CD14-positive monocyte (primary cell): Measurements from ENCODE around the gene TRPM5. TPM values are rescaled to one million over a fixed set of nuclear protein-coding genes. Genes with fewer than 3 reads are reported as not detected.

ENCODE experiments used
- DNase-seq, 3 donors: peaks; one replicate each; pipeline ENCODE4 v3.0.0-alpha.2; 2011 to 2022
- H2AFZ ChIP-seq: 2 replicates; pipeline ENCODE4 v1.6.0; 2012; ENCODE audit warnings: mild to moderate bottlenecking, low read depth, low read length, inconsistent platforms; ENCODE audit not compliant: insufficient read depth, poor library complexity, severe bottlenecking
- H3K27ac ChIP-seq, 2 donors: 1 replicate in 1 of 2; 2 replicates in 1 of 2; pipeline ENCODE4 v1.5.1; 2012 to 2013; ENCODE audit warnings: low read length in 2 of 2, control low read depth in 1 of 2, inconsistent platforms in 1 of 2, low read depth in 1 of 2, mild to moderate bottlenecking in 1 of 2
- H3K27me3 ChIP-seq, 2 donors: one replicate each; pipeline versions ENCODE4 v1.6.0 to v1.6.1; 2011 to 2013; ENCODE audit warnings: low read length in 2 of 2; ENCODE audit not compliant: control insufficient read depth in 2 of 2, insufficient read depth in 2 of 2
- H3K36me3 ChIP-seq, 2 donors: replicated peaks in 1 of 2; 1 replicate in 1 of 2; 2 replicates in 1 of 2; pipeline versions ENCODE4 v1.5.1 to v1.6.1; 2012 to 2013; ENCODE audit warnings: low read length in 2 of 2, control low read depth in 1 of 2, inconsistent platforms in 1 of 2, mild to moderate bottlenecking in 1 of 2; ENCODE audit not compliant: insufficient read depth in 2 of 2, control insufficient read depth in 1 of 2
- H3K4me1 ChIP-seq, 2 donors: 1 replicate in 1 of 2; 2 replicates in 1 of 2; pipeline versions ENCODE4 v1.5.1 to v1.6.1; 2012 to 2013; ENCODE audit warnings: low read length in 2 of 2, control low read depth in 1 of 2, inconsistent platforms in 1 of 2, mild to moderate bottlenecking in 1 of 2, moderate library complexity in 1 of 2; ENCODE audit not compliant: insufficient read depth in 2 of 2, control insufficient read depth in 1 of 2
- H3K4me2 ChIP-seq: replicated peaks from 2 replicates; pipeline ENCODE3; 2012; ENCODE audit warnings: low read length, moderate library complexity, mild to moderate bottlenecking; ENCODE audit not compliant: poor library complexity, severe bottlenecking; ENCODE audit errors: extremely low read depth
- H3K4me3 ChIP-seq, 3 experiments: fragments of 200-600 bp in 1 of 3; sonication (generic) in 1 of 3; replicated peaks in 1 of 3; 1 replicate in 2 of 3; 2 replicates in 1 of 3; pipeline ENCODE4 v1.5.1; 2011 to 2013; ENCODE audit warnings: low read length in 3 of 3, mild to moderate bottlenecking in 3 of 3, control low read depth in 2 of 3, low read depth in 2 of 3, inconsistent platforms in 1 of 3, moderate library complexity in 1 of 3
- H3K79me2 ChIP-seq: 2 replicates; pipeline ENCODE4 v1.6.0; 2012; ENCODE audit warnings: mild to moderate bottlenecking, control low read depth, inconsistent platforms, low read length, moderate library complexity; ENCODE audit not compliant: insufficient read depth
- H3K9ac ChIP-seq: 2 replicates; pipeline ENCODE4 v1.6.0; 2017; ENCODE audit warnings: low read length, mild to moderate bottlenecking; ENCODE audit not compliant: insufficient read depth, poor library complexity, severe bottlenecking
- H3K9me3 ChIP-seq, 2 donors: replicated peaks in 1 of 2; 1 replicate in 1 of 2; 2 replicates in 1 of 2; pipeline versions ENCODE4 v1.5.1 to v1.6.1; 2012 to 2013; ENCODE audit warnings: low read length in 2 of 2, control low read depth in 1 of 2; ENCODE audit not compliant: control insufficient read depth in 1 of 2, insufficient read depth in 1 of 2
- H4K20me1 ChIP-seq: 2 replicates; pipeline ENCODE4 v1.6.0; 2012; ENCODE audit warnings: mild to moderate bottlenecking, low read length, control low read depth, moderate library complexity; ENCODE audit not compliant: insufficient read depth
- H3K27ac Mint-ChIP-seq, 7 donors: one replicate each; pipeline ENCODE4 v1.8.0; 2020; ENCODE audit warnings: mild to moderate bottlenecking in 7 of 7, mixed read lengths in 7 of 7, moderate library complexity in 6 of 7, inconsistent platforms in 2 of 7
- H3K27me3 Mint-ChIP-seq, 3 donors: one replicate each; pipeline ENCODE4 v1.8.0; 2021 to 2022; ENCODE audit warnings: low read depth in 3 of 3, mild to moderate bottlenecking in 3 of 3, mixed read lengths in 3 of 3, moderate library complexity in 3 of 3, inconsistent platforms in 1 of 3
- H3K36me3 Mint-ChIP-seq, 2 donors: one replicate each; pipeline ENCODE4 v1.8.0; 2020; ENCODE audit warnings: mixed read lengths in 2 of 2, inconsistent platforms in 1 of 2, mild to moderate bottlenecking in 1 of 2
- H3K4me1 Mint-ChIP-seq: one replicate; pipeline ENCODE4 v1.8.0; 2020; ENCODE audit warnings: mild to moderate bottlenecking, mixed read lengths
- H3K4me3 Mint-ChIP-seq, 2 donors: one replicate each; pipeline ENCODE4 v1.8.0; 2020; ENCODE audit warnings: mild to moderate bottlenecking in 2 of 2, mixed read lengths in 2 of 2, moderate library complexity in 1 of 2
- H3K9me3 Mint-ChIP-seq, 7 donors: one replicate each; pipeline ENCODE4 v1.8.0; 2020 to 2022; ENCODE audit warnings: mixed read lengths in 7 of 7, mild to moderate bottlenecking in 6 of 7, moderate library complexity in 6 of 7, inconsistent platforms in 2 of 7
- CTCF ChIP-seq: fragments of 200-600 bp; IDR thresholded peaks from one replicate; pipeline ENCODE4 v1.8.0; 2022; ENCODE audit warnings: antibody characterized with exemption, mild to moderate bottlenecking
- WGBS: methylation state at CpG from one replicate; pipeline ENCODE4 v1.1.5; 2013; ENCODE audit warnings: missing lambda C conversion rate; ENCODE audit not compliant: insufficient coverage; 5-methylcytosine and 5-hydroxymethylcytosine counted together
- intact Hi-C, 2 donors: fragments of 100-400 bp; cut with micrococcal nuclease; formaldehyde crosslinking; loops; one replicate each; pipeline versions ENCODE4 v1.15.0 to v1.15.1; 2023
- polyA plus RNA-seq, 3 donors: library from polyadenylated mRNA; depleted of rRNA in 1 of 3; unstranded in 2 of 3; stranded (reverse) in 1 of 3; fragments of 300-500 nt in 2 of 3; fragments of >200 nt in 1 of 3; fragmentation: Illumina TruSeq in 2 of 3; gene quantifications; 1 replicate in 2 of 3; 2 replicates in 1 of 3; pipeline ENCODE4 v1.2.3, GENCODE V29; 2012 to 2021

The TRPM5 gene
- polyA plus RNA-seq, 3 donors, result 0.03 TPM; not detected in 2

- no peak for DNase-seq
- H3K27me3 ChIP-seq, result no peaks in the 10 kb centered on the region
- H3K4me2 ChIP-seq, result no peak overlapping the region
- H4K20me1 ChIP-seq, result peaks cover 82% of the 10 kb centered on the region
- 89% methylated on average over 1 of the region's 2 CpGs for WGBS
- Mint-ChIP-seq H3K4me3 (no peak overlapping the region), H3K36me3 (peaks cover 39 to 43% of the 10 kb centered on the region in 2 donors), H3K9me3 (peaks cover 28 to 45% (median 35%) of the 10 kb centered on the region in 7 donors), H3K4me1 (peaks cover 17% of the 10 kb centered on the region), H3K27me3 (peaks cover 0 to 5% (median 2%) of the 10 kb centered on the region in 3 donors), H3K27ac (peak overlapping the region in 2 of 7 donors; percentile 31 to 34)
- H2AFZ ChIP-seq, result no peak overlapping the region
- intact Hi-C loops, result no loop called here
- H3K36me3 ChIP-seq, result peaks cover 2 to 38% of the 10 kb centered on the region in 2 donors
- H3K9ac ChIP-seq, result no peak overlapping the region
- H3K79me2 ChIP-seq, result peaks cover 29% of the 10 kb centered on the region
- H3K4me3 ChIP-seq, result no peak overlapping the region
- H3K9me3 ChIP-seq, result peaks cover 20 to 28% of the 10 kb centered on the region in 2 donors
- H3K4me1 ChIP-seq, result no peaks in the 10 kb centered on the region
- no peak for TF ChIP-seq CTCF
- no peak overlapping the region for H3K27ac ChIP-seq
These were observed 44.8 kb upstream of the TRPM5 start for GRCh38 chr11:2489083-2489482.

- no peak overlapping the region for H3K9ac ChIP-seq
- Mint-ChIP-seq H3K4me3 (no peak overlapping the region), H3K27me3 (peaks cover 0 to 6% (median 2%) of the 10 kb centered on the region in 3 donors), H3K36me3 (peaks cover 47 to 50% of the 10 kb centered on the region in 2 donors), H3K27ac (no peak overlapping the region), H3K9me3 (peaks cover 27 to 45% (median 34%) of the 10 kb centered on the region in 7 donors), H3K4me1 (peaks cover 19% of the 10 kb centered on the region)
- no peak overlapping the region for H3K4me3 ChIP-seq
- peaks cover 38% of the 10 kb centered on the region for H3K79me2 ChIP-seq
- no peak for TF ChIP-seq CTCF
- intact Hi-C loops, result no loop called here
- H3K27me3 ChIP-seq, result no peaks in the 10 kb centered on the region
- DNase-seq, result no peak
- H3K27ac ChIP-seq, result no peak overlapping the region
- H3K9me3 ChIP-seq, result peaks cover 20 to 28% of the 10 kb centered on the region in 2 donors
- no peak overlapping the region for H2AFZ ChIP-seq
- peaks cover 4% of the 10 kb centered on the region in 2 donors for H3K4me1 ChIP-seq
- peaks cover 82% of the 10 kb centered on the region for H4K20me1 ChIP-seq
- H3K4me2 ChIP-seq, result no peak overlapping the region
- H3K36me3 ChIP-seq, result peaks cover 2 to 42% of the 10 kb centered on the region in 2 donors
These were observed 43.7 kb upstream of the TRPM5 start for GRCh38 chr11:2488004-2488403.
